Endothelial cell of umbilical vein (primary cell): ENCODE measurements around the gene CCNY. TPM values are rescaled to one million over a fixed set of nuclear protein-coding genes. Genes with fewer than 3 reads are reported as not detected.

Experiments used
- BruUV-seq: library from RNA; stranded (reverse); fragments of 400-500 nt; replicated peaks from 2 replicates; lab custom pipeline; 2021; lab: Mats Ljungman, UMichigan
- CTCF ChIA-PET: fragments of 300-600, 350-600 bp; sonication (Branson Sonifier 250); formaldehyde crosslinking; loops from one replicate; lab custom pipeline; 2021; ENCODE audit warnings: antibody characterized with exemption, inconsistent platforms; lab: Charles Lee
- POLR2A ChIA-PET: fragments of 300-600, 350-600 bp; sonication (Branson Sonifier 250); formaldehyde crosslinking; loops from one replicate; lab custom pipeline; 2021; ENCODE audit warnings: antibody characterized with exemption, inconsistent platforms; lab: Charles Lee
- DNase-seq: peaks from one replicate; pipeline ENCODE4 v3.0.0-alpha.2; 2011; ENCODE audit warnings: low read depth, low spot score
- FAIRE-seq: peaks from 2 replicates; lab custom pipeline; 2011; peaks lifted over from hg19 to GRCh38; lab: Jason Lieb, UNC
- H2AFZ ChIP-seq: 2 replicates; pipeline ENCODE4 v1.6.0; 2012; ENCODE audit warnings: low read depth, low read length, control low read depth, inconsistent platforms
- H3K27ac ChIP-seq: 2 replicates; pipeline ENCODE4 v1.5.1; 2011; ENCODE audit warnings: low read depth, mild to moderate bottlenecking, control low read depth, low read length, moderate library complexity; ENCODE audit not compliant: insufficient read depth
- H3K27me3 ChIP-seq, 2 experiments: 2 replicates each; pipeline versions ENCODE4 v1.6.0 to v1.6.1; 2011; ENCODE audit warnings: low read length in 2 of 2, mixed read lengths in 1 of 2; ENCODE audit not compliant: control insufficient read depth in 2 of 2, insufficient read depth in 2 of 2
- H3K36me3 ChIP-seq, 2 experiments: 2 replicates in 1 of 2; 3 replicates in 1 of 2; pipeline ENCODE4 v1.5.1; 2011; ENCODE audit warnings: low read length in 2 of 2, mild to moderate bottlenecking in 1 of 2, moderate library complexity in 1 of 2; ENCODE audit not compliant: control insufficient read depth in 2 of 2, insufficient read depth in 2 of 2; ENCODE audit errors: extremely low read depth in 1 of 2
- H3K4me1 ChIP-seq: 3 replicates; pipeline ENCODE4 v1.5.1; 2011; ENCODE audit warnings: mild to moderate bottlenecking, low read length; ENCODE audit not compliant: control insufficient read depth, insufficient read depth; ENCODE audit errors: extremely low read depth
- H3K4me2 ChIP-seq: 2 replicates; pipeline ENCODE4 v1.6.1; 2011; ENCODE audit warnings: low read length, control low read depth, mixed read lengths; ENCODE audit not compliant: insufficient read depth
- H3K4me3 ChIP-seq, 3 experiments: fragments of 200-600 bp in 1 of 3; sonication (generic), shearing (Covaris generic) in 1 of 3; replicated peaks in 1 of 3; 2 replicates each; pipeline ENCODE4 v1.5.1; 2011 to 2016; ENCODE audit warnings: control low read depth in 3 of 3, low read length in 3 of 3, mild to moderate bottlenecking in 2 of 3, inconsistent platforms in 1 of 3, low read depth in 1 of 3, moderate library complexity in 1 of 3; ENCODE audit not compliant: insufficient read depth in 1 of 3
- H3K79me2 ChIP-seq: 2 replicates; pipeline ENCODE4 v1.6.0; 2012; ENCODE audit warnings: low read length, inconsistent platforms; ENCODE audit not compliant: control insufficient read depth, insufficient read depth
- H3K9ac ChIP-seq: replicated peaks from 2 replicates; pipeline ENCODE3; 2011; ENCODE audit warnings: low read length, control low read depth; ENCODE audit not compliant: insufficient read depth; ENCODE audit errors: extremely low read depth
- H3K9me1 ChIP-seq: replicated peaks from 3 replicates; pipeline ENCODE4 v1.6.0; 2011; ENCODE audit warnings: mild to moderate bottlenecking, low read length; ENCODE audit not compliant: control insufficient read depth, insufficient read depth; ENCODE audit errors: extremely low read depth
- H3K9me3 ChIP-seq: replicated peaks from 2 replicates; pipeline ENCODE4 v1.5.1; 2012; ENCODE audit warnings: low read length, inconsistent platforms; ENCODE audit not compliant: control insufficient read depth, insufficient read depth
- H4K20me1 ChIP-seq: replicated peaks from 2 replicates; pipeline ENCODE3; 2011; ENCODE audit warnings: mild to moderate bottlenecking, low read length; ENCODE audit not compliant: control insufficient read depth, insufficient read depth; ENCODE audit errors: extremely low read depth
- CTCF ChIP-seq, 2 donors: IDR thresholded peaks; 1 replicate in 1 of 2; 2 replicates in 1 of 2; pipeline ENCODE4 v1.5.1; 2011; ENCODE audit warnings: low read length in 2 of 2, mild to moderate bottlenecking in 2 of 2, moderate library complexity in 2 of 2, control low read depth in 1 of 2, inconsistent platforms in 1 of 2, low read depth in 1 of 2; ENCODE audit not compliant: insufficient read depth in 1 of 2; ENCODE audit errors: extremely low read depth in 1 of 2
- EZH2 ChIP-seq: IDR thresholded peaks from 2 replicates; pipeline ENCODE4 v1.6.1; 2012; ENCODE audit warnings: borderline replicate concordance, low read depth, mild to moderate bottlenecking, moderate library complexity, low read length, inconsistent platforms; ENCODE audit not compliant: severe bottlenecking
- FOS ChIP-seq: IDR thresholded peaks from 2 replicates; pipeline ENCODE4 v1.6.1; 2011; ENCODE audit warnings: mild to moderate bottlenecking, low read length, moderate library complexity, borderline replicate concordance; ENCODE audit not compliant: insufficient read depth
- GATA2 ChIP-seq: IDR thresholded peaks from 2 replicates; pipeline ENCODE4 v1.7.0; 2011; ENCODE audit warnings: low read depth, mild to moderate bottlenecking, moderate library complexity, mixed read lengths, low read length; ENCODE audit not compliant: insufficient read length, insufficient read depth
- JUN ChIP-seq: IDR thresholded peaks from 2 replicates; pipeline ENCODE4 v1.6.1; 2011; ENCODE audit warnings: borderline replicate concordance, low read depth; ENCODE audit not compliant: insufficient read length, insufficient read depth
- MAX ChIP-seq: IDR thresholded peaks from 2 replicates; pipeline ENCODE4 v1.6.1; 2011; ENCODE audit not compliant: insufficient read depth, insufficient read length
- MYC ChIP-seq: IDR thresholded peaks from one replicate; pipeline ENCODE4 v1.6.1; 2011; ENCODE audit warnings: mild to moderate bottlenecking, low read depth, low read length
- POLR2A ChIP-seq: IDR thresholded peaks from 2 replicates; pipeline ENCODE4 v1.6.1; 2012; ENCODE audit warnings: low read depth, mild to moderate bottlenecking, control low read depth, low read length
- POLR2AphosphoS5 ChIP-seq: IDR thresholded peaks from 2 replicates; pipeline ENCODE4 v1.6.1; 2012; ENCODE audit warnings: low read depth, mild to moderate bottlenecking, control low read depth, low read length, moderate library complexity; ENCODE audit not compliant: insufficient read depth
- dilution Hi-C: fragments of 300-500 bp; cut with MboI; formaldehyde crosslinking; loops from one replicate; pipeline ENCODE4 v1.15.0; 2019; ENCODE audit warnings: low sequenced_read_pairs; ENCODE audit not compliant: extremely low pct_ligation_motif_present
- intact Hi-C: fragments of 100-400 bp; cut with micrococcal nuclease; formaldehyde crosslinking; loops from one replicate; pipeline ENCODE4 v1.10.0; 2022
- polyA plus RNA-seq, 4 experiments: library from polyadenylated mRNA; depleted of rRNA in 3 of 4; stranded (reverse) in 3 of 4; unstranded in 1 of 4; fragments of >200 nt; gene quantifications; 2 replicates each; pipeline versions ENCODE4 v1.2.1 to v1.2.3, GENCODE V29; 2011 to 2012; ENCODE audit warnings: missing spikeins in 1 of 4
- total RNA-seq: library from RNA; stranded (reverse); gene quantifications from 2 replicates; pipeline ENCODE4 v1.2.3, GENCODE V29; 2021

The CCNY gene
- total and polyA plus RNA-seq, 2 donors (not counting 3 experiments of a cell fraction or from before 2014, with no cell fraction given): 61.5 to 107 TPM

GRCh38 chr10:35466661-35467060 lies 130.4 kb downstream of the CCNY start:
- H3K4me2 ChIP-seq: no peak overlapping the region
- DNase-seq: no peak
- H4K20me1 ChIP-seq: peaks cover 12% of the 10 kb centered on the region
- POLR2A ChIA-PET: no interaction called here
- peaks cover 93% of the 10 kb centered on the region for H3K79me2 ChIP-seq
- peaks cover 25% of the 10 kb centered on the region for H3K4me1 ChIP-seq
- no peak overlapping the region for H2AFZ ChIP-seq
- no peaks in the 10 kb centered on the region for H3K27me3 ChIP-seq
- no peaks in the 10 kb centered on the region for H3K9me1 ChIP-seq
- H3K36me3 ChIP-seq: no peaks in the 10 kb centered on the region
- FAIRE-seq: no peak
- intact Hi-C loops (no loop called here), dilution Hi-C loops (no loop called here)
- no peak overlapping the region for H3K4me3 ChIP-seq
- no peak for TF ChIP-seq CTCF (IDR thresholded peaks at IDR 0.05; ENCODE audit: extremely low read depth in 1 of 2, insufficient read depth in 1 of 2, low read depth in 1 of 2, low read length in 2 of 2)
- TF ChIP-seq JUN: no peak
- TF ChIP-seq MAX: no peak
- TF ChIP-seq EZH2: no peak
- no peak for TF ChIP-seq POLR2AphosphoS5
- TF ChIP-seq GATA2: no peak
- no TSS peak for BruUV-seq
- H3K9me3 ChIP-seq: no peaks in the 10 kb centered on the region
- no peak overlapping the region for H3K27ac ChIP-seq
- CTCF ChIA-PET: no interaction called here
- H3K9ac ChIP-seq: no peak overlapping the region

GRCh38 chr10:35467186-35467585 lies 130.9 kb downstream of the CCNY start:
- dilution Hi-C loops: no loop called here

More at GRCh38 chr10:35467186-35467585, 130.9 kb downstream of the CCNY start:
- H3K27ac ChIP-seq: no peak overlapping the region
- H3K79me2 ChIP-seq: peaks cover 94% of the 10 kb centered on the region
- no peak overlapping the region for H2AFZ ChIP-seq
- BruUV-seq: no TSS peak
- H4K20me1 ChIP-seq: peaks cover 15% of the 10 kb centered on the region
- H3K27me3 ChIP-seq: no peaks in the 10 kb centered on the region
- no peaks in the 10 kb centered on the region for H3K9me1 ChIP-seq
- no peak overlapping the region for H3K4me2 ChIP-seq
- H3K4me1 ChIP-seq: peaks cover 21% of the 10 kb centered on the region
- CTCF ChIA-PET: no interaction called here
- intact Hi-C loops: no loop called here
- H3K36me3 ChIP-seq: no peaks in the 10 kb centered on the region
- no peaks in the 10 kb centered on the region for H3K9me3 ChIP-seq
- TF ChIP-seq JUN (no peak), POLR2A (no peak), MAX (no peak), CTCF (IDR thresholded peaks at IDR 0.05; ENCODE audit: extremely low read depth in 1 of 2, insufficient read depth in 1 of 2, low read depth in 1 of 2, low read length in 2 of 2) (no peak), FOS (no peak), GATA2 (no peak), EZH2 (no peak), MYC (no peak), POLR2AphosphoS5 (no peak)
- DNase-seq: no peak
- H3K4me3 ChIP-seq: no peak overlapping the region
- H3K9ac ChIP-seq: no peak overlapping the region
- POLR2A ChIA-PET: no interaction called here
- no peak for FAIRE-seq
